HT1080 (cell line): ENCODE results near the gene SUV39H2. TPM values are rescaled to one million over a fixed set of nuclear protein-coding genes. Genes with fewer than 3 reads are reported as not detected.
A peak's percentile ranks its signal among the peaks of the same experiment; 100 is the strongest.
"Not testable (repeated sequence)": the region's sequence is repeated elsewhere in the genome, so short reads cannot be mapped to it uniquely, and the experiment has no call there.

Source experiments
- DNase-seq: peaks from one replicate; pipeline ENCODE4 v3.0.0-alpha.2; 2015; ENCODE audit warnings: low read depth
- polyA plus RNA-seq, 2 experiments: library from polyadenylated mRNA; depleted of rRNA; stranded (reverse); fragments of >200 nt; gene quantifications; 2 replicates each; pipeline ENCODE4 v1.2.3, GENCODE V29; 2015
- total RNA-seq: library from RNA; depleted of rRNA; stranded (reverse); fragments of >200 nt; shearing (Covaris generic); gene quantifications from 2 replicates; pipeline ENCODE4 v1.2.3, GENCODE V29; 2014; rRNA removed

Gene SUV39H2, protein sequence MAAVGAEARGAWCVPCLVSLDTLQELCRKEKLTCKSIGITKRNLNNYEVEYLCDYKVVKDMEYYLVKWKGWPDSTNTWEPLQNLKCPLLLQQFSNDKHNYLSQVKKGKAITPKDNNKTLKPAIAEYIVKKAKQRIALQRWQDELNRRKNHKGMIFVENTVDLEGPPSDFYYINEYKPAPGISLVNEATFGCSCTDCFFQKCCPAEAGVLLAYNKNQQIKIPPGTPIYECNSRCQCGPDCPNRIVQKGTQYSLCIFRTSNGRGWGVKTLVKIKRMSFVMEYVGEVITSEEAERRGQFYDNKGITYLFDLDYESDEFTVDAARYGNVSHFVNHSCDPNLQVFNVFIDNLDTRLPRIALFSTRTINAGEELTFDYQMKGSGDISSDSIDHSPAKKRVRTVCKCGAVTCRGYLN
- total RNA-seq: 26.4 and 36.1 TPM in 2 replicates
- 24.3 and 26.4 TPM in 2 replicates for polyA plus RNA-seq (2015; cell fraction: cytosol; rRNA removed)
- 19.4 and 25.7 TPM in 2 replicates for polyA plus RNA-seq (2015; cell fraction: nucleus; rRNA removed)

DNA sequence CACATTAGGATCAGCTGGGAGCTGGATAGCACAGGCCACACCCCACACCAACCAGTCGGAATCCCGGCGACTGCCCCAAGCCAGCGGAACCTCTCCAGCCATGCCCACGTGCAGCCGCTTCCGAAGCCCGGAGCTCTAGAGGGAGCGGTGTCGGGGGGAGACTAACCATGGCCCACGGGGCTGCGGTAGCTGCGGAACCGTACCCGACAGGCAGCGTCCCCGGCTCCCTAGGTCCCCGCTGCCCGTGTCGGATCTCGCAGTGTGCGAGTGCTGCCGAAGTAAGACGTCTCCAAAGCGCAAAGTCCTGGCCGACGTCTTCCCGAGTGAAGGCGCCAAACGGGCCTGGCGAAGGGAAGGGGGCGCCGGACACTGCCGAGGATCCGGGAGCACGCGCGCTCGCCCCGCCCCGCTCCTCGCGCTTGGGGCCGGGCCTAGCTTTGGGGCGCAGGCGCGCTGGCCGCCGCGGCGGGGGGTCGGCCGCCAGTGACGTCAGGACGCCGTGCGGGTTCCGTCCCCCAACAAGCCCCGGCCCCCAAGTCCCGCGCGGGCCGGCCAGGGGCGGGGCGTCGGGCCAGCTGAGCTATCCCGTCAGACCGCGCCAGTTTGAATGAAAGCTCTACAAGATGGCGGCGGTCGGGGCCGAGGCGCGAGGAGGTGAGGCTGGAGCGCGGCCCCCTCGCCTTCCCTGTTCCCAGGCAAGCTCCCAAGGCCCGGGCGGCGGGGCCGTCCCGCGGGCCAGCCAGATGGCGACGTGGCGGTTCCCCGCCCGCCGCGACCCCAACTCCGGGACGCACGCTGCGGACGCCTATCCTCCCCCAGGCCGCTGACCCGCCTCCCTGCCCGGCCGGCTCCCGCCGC is at the start of gene SUV39H2:
Gene SUV39H2 (plus strand): TSS at position 601 of the 858 bp plus-strand sequence. CDS start 23 bp downstream, at position 624.
- peak; percentile 94 for DNase-seq

DNA sequence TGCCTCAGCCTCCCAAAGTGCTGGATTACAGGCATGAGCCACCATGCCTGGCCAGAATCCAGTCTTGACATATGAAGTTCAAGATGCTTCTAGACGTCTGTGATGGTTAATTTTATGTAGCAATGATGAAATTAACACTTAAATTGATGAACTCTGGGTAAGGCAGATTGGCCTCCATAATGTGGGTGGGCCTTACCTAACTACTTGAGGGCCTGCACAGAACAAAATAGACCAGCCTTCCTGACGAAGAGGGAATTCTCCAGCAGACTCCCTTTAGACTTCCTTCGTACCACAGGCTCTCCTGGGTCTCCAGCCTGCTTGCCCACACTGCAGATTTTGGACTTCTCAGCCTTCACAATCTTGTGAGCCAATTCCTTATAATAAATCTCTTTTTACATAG is 45.6 kb upstream of the SUV39H2 start:
- DNase-seq: no peak

DNA sequence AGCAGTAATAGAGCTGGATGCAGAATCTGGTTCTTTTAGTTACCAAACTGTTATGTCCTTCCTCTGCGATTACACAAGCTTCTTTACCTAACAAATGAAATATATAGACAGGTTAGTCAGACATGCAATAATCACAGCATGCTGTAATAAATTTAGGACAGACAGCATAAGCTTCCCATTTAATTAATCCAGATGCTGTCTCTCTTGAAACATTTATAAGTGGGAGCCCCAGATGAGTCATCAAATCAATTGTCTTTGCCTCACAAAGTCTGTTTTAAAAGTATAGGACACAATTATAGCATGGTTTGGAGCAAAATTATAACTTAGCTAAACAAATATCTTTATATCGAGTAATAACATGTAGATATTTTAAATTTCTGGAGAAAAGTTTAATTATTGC is 42.5 kb upstream of the SUV39H2 start:
- DNase-seq: no peak

DNA sequence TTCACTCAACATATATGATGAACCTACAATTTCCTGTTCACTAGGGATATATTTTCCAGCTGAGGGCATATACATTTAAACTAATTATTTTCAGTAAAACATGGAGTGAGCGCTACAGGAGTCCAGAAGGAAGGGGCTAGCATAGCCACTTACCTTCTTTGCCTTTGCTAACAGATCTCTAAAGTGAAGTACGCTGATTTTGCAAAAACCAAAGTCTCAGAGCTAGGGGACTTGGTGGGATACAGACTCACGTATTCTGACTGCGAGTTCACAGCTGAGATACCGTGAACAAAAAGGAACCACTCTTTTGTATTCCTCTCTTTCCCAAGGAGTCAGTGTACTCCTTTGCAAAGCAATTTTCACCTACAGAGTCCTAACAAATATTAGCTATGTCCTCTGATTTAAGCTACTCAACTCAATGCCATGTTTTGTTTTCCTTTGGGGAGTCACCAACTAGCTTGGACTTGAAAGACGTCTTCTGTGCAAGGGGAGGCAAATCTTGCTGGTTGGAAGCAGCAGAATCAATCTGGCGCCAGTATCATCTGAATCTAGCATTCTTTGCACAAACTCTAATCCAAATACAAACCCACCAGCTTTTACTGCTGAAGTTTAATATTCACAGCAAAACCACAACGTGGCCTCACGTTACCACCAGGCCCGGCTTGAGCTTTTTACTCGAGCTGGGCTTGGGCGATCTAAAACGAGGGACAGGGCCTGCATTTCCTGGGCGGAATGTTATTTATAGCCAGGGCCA is 41.5 kb upstream of the SUV39H2 start:
- DNase-seq: no peak

DNA sequence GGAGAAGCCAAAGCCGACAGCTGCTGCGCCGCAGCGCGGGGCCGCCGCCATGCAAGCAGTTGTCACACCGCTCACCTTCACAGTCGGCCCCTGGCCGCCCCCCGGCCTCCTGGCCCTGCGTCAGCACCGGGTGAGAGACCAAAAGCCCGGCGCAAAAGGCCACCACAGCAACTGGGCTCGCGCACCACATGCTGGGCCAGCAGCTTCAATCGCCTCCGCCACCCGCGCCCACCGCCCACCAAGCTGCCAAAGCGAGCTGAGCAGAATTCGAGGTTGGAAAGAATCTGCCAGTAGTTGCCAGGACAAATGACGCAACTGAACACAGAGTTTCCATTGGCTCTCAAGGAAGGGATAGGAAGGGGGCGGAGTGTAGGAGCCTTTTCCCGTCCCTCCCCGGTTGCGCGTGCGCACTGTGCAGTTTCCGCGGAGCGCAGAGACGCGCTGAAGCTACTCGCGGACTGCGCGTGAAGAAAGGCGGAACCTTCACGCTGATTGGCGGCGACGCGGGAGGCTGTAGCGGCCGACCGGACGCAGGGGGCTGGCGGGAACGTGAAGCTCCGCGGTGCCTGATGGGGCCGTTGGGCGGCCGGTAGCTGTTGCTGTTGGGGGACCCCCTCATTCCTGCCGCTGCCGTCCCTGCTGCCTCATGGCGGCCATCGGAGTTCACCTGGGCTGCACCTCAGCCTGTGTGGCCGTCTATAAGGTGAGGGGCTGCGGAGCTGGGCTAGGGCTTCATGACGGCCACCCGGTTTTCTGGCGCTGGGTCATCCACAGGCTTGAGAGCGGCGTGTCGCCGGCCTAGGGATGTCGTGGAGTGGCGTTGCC is 40.7 kb upstream of the SUV39H2 start, which contains the start of the genes CDNF, HSPA14 and MSANTD7:
Gene CDNF (minus strand): TSS at position 281 of the 825 bp plus-strand sequence. CDS start 91 bp downstream, at position 190.
Gene HSPA14 (plus strand): TSS at position 550 of the 825 bp plus-strand sequence. CDS start 97 bp downstream, at position 647.
Gene MSANTD7 (plus strand): TSS at position 550 of the 825 bp plus-strand sequence. CDS start 3,979 bp downstream, outside the sequence.
- DNase-seq: peak; percentile 98

DNA sequence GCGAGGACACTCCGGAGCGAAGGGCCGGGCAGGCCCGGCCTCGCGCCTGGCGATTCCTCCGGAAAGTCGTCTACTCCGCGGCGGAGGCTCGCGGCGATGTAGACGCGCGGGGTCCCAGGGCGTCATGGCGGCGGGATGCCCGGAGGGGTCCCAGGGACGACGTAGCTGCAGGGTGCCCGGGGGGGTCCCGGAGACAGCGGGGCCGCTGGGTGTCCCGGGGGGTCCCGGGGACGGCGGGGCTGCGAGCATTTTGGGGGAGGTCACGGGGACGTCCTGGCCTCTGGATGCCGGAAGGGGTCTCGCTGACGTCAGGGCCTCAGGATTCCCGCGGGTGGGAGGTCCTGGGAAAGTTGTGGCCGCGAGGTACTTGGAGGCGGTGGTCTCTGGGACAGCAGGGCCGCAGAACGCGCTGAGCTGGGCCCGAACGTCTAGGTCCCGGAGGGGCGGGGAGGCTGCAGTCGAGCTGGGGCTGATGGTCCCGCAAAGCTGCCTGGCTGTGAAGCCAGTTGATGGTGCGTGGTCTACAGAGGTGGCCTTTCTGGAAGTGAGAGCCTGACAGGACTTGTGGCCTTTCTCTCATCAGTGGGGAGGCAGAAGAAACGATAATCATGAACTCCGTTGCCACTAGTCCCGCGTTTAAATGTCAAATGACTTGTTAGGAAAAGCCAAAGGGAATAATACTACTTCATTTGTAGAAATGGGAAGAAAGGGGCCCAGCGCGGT is 39.9 kb upstream of the SUV39H2 start:
- peak; percentile 10 for DNase-seq

DNA sequence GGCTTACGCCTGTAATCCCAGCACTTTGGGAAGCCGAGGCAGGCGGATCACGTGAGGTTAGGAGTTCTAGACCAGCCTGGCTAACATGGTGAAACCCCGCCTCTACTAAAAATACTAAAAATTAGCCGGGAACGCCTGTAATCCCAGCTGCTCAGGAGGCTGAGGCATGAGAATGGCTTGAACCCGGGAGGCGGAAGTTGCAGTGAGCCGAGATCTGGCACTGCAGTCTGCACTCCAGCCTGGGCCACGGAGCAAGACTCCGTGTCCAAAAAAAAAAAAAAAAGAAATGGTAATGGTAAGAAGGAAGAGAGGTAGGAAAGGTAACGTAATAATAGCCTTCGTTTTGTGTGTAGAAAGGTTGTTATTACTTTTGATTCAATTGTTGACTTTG is 39.4 kb upstream of the SUV39H2 start:
- peak; percentile 20 for DNase-seq

DNA sequence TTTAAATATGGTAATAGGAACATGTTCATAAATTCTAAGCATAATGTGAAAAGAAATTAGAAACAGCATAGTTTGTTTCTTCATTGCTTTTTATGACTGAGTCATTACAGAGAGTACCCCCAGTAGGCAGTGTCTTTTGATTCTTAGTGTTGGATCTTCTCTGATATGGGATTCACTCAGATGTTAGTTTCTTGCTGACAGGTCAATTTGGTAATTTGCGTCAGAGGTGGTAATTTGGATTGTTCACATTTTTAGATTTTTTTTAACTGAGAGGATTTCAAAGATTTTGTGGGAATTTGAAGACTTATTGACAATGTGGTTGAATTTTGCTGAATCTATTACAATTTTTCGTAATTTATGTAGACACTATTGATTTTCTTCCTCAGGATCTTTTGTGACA is 38.5 kb upstream of the SUV39H2 start:
- no peak for DNase-seq

DNA sequence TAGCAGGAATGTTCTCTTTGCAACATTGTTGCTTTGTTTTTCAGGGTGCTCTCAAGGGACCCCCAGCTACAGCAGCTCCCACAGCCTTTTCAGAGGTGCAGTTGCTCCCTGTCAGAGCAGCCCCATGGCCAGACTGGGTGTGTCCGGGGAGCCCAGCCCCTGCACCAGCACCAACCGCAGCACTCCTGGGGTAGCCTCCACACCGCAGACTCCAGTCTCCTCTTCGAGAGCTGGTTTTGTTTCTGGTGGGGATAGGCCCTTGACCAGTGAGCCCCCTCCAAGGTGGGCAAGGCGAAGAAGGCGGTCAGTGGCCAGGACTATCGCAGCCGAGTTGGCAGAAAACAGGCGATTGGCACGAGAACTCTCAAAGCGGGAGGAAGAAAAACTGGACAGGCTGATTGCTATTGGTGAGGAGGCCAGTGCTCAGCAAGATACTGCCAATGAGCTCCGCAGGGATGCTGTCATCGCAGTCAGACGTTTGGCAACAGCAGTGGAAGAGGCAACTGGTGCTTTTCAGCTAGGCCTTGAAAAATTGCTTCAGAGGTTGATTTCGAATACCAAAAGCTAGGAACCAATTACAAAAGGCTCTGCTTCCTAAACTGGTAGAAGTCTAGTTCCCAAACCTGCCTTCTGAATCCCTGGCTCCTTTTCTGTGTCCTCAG is 35.2 kb upstream of the SUV39H2 start:
- no peak for DNase-seq

DNA sequence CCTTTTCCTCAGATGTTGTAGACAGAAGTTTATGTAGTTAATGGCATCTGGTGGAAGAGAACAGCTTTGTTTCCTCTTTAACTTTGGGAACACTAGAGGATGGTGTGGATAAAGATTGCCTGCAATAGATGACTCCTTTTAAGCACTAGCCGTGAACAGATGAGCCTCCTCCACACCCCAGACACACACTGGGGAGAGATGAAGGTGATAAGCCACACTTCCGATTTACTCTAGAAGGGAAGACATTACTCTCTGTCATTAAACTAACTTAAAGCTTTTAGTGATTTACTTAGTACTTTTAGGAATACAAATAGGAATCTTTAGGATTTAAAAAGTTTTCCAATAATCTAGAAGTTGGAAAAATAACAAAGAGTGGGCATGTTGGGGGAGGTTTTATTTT is 33.7 kb upstream of the SUV39H2 start:
- no peak for DNase-seq

DNA sequence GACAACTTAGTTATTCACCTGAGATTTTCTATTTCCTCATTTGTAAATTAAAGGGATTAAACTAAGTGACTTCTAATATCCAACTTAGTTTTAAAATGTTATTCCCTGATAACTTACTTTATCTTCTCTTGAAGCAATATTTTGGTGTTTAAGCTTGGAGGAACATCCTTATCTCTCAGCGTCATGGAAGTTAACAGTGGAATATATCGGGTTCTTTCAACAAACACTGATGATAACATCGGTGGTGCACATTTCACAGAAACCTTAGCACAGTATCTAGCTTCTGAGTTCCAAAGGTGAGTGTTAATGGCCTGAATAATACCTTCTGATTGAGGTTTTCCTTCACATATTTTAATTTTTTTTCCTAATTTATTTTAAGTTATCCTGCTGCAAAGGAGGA is 26.4 kb upstream of the SUV39H2 start:
- no peak for DNase-seq

DNA sequence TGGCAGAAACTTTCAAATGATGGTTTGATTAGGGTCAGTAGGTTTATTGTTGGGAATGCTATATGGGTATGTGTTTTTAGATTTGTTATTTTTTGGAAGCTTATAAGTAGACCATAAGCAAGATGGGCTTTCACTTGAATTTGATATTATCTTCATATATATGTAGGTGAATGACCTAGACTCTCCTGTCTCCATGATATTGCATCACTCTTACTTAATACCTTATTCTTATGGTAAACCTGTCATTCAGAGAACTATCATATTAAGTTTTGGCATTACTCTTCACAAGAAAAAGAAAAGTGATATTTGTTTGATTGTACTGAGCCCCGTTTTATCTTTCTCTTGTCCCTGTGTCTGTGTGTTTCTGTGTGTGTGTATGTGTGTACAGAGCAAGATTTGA is 23.2 kb upstream of the SUV39H2 start:
- DNase-seq: no peak

DNA sequence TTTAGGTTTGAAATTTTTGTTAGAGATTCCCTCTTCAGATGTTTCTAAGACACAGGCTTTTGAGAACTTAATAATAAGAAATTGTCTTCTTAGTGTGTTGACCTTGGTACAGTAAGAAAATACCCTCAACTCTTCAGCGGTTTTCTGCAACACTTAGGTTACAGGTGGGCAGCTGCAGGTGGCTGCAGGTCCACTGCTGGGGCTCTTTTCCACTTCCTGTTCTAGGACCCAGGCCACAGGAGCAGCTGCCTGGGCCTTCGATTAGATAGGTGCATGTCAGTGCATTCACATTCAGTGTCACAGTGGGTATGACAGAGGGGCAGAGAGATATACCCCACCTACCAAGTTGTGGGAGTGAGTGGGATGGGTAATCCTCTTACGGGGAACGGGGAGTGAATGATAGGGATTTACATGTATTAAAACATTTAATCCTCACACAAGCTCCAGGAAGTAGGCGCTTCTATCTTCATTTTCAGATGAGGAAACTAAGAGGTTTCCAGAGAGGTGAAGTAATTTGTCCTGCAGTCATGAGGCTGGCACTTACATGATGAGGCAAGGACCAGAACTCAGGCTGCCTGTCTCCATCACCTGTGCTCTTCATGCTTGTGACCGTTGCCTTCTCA is 20.2 kb upstream of the SUV39H2 start:
- DNase-seq: no peak

DNA sequence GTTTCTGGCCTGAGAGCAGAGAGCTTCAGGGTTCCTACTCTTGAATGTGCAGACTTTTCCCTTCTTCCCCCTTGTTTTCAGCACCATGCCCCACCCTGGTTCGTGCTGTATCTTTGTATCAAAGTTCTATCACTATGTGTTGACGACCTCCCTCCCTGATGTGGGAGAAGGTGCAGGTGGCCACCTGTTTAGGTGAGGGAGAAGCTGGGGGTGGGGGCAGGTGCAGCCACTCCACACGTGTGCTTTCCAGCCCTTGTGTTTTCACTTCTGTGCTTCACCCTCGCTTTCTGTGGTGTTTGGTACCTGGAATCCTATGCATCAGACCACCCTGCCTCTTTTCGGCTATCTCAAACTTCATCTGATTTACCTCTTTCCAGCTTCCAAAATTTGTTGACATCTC is 19.6 kb upstream of the SUV39H2 start:
- DNase-seq: no peak

DNA sequence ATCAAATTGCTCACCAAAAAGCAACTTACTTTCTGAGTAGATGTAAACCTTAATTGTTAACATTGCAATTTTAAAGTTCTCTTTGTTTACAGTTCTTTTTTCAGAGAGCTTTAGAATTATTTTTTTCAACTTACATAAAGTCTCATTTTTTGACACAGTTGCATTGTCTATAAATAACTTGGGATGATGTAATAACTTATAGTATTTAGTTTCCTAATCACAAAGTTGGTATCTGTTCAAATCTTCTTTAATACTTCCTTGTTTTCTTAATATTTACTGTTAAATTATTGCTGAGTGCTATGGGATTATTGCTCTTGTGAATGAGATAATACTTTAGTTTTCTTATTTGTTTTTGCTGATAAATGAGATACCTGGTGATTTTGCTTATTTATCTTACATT is 18.9 kb upstream of the SUV39H2 start:
- DNase-seq: no peak

DNA sequence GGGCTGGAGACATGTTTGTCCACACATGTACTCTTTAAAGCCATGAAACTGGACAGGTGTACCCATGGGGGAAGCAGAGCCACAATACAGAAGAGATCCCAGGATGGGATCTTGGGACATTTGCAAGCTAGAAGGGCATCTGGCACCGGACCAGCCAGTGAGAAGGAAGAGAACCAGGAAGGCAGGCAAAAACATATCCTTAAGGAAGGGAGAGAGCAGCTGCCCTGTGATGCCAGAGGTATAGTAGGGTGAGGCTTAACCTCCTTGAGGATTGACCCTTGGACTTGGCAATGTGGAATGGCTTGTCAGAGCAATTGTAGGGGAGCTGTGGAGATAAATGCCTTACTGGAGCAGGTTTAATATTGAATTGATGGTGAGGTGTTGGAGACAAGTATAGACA is 17.9 kb upstream of the SUV39H2 start:
- no peak for DNase-seq

DNA sequence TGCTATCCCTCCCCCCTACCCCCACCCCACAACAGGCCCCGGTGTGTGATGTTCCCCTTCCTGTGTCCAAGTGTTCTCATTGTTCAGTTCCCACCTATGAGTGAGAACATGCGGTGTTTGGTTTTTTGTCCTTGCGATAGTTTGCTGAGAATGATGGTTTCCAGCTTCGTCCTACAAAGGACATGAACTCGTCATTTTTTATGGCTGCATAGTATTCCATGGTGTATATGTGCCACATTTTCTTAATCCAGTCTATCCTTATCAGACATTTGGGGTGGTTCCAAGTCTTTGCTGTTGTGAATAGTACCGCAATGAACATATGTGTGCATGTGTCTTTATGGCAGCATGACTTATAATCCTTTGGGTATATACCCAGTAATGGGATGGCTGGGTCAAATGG is 14.2 kb upstream of the SUV39H2 start:
- not testable (repeated sequence) for DNase-seq

DNA sequence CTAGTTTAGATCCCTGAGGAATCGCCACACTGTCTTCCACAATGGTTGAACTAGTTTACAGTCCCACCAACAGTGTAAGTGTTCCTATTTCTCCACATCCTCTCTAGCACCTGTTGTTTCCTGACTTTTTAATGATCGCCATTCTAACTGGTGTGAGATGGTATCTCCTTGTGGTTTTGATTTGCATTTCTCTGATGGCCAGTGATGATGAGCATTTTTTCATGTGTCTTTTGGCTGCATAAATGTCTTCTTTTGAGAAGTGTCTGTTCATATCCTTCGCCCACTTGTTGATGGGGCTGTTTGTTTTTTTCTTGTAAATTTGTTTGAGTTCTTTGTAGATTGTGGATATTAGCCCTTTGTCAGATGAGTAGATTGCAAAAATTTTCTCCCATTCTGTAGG is 13.8 kb upstream of the SUV39H2 start:
- not testable (repeated sequence) for DNase-seq
